Glomerular endothelial cell (primary cell): Measurements from ENCODE around the gene ATF6. TPM values are rescaled to one million over a fixed set of nuclear protein-coding genes. Genes with fewer than 3 reads are reported as not detected.

ENCODE experiments used
- DNase-seq: peaks from one replicate; pipeline ENCODE4 v3.0.0-alpha.2; 2011; ENCODE audit warnings: low read depth, low spot score; ENCODE audit errors: extremely low read depth
- total RNA-seq: library from RNA; depleted of rRNA; stranded (reverse); fragments of >200 nt; gene quantifications from 2 replicates; pipeline ENCODE4 v1.2.3, GENCODE V29; 2015

ATF6 gene
- total RNA-seq, 1 donor from 2014 or later, result 48.7 TPM

GRCh38 chr1:161885003-161885402 is 118.9 kb downstream of the ATF6 start:
- no peak for DNase-seq

GRCh38 chr1:161885759-161886158 is 119.6 kb downstream of the ATF6 start:
- no peak for DNase-seq

GRCh38 chr1:161886589-161886988 is 120.5 kb downstream of the ATF6 start:
- DNase-seq, result no peak

GRCh38 chr1:161887730-161888287 is 121.7 kb downstream of the ATF6 start:
- DNase-seq, result no peak

GRCh38 chr1:161890574-161890973 is 124.5 kb downstream of the ATF6 start:
- no peak for DNase-seq

- no peak for DNase-seq
Observed at GRCh38 chr1:161899091-161899490, 133.0 kb downstream of the ATF6 start.

- no peak for DNase-seq
Observed at GRCh38 chr1:161900160-161900559, 134.0 kb downstream of the ATF6 start.

- DNase-seq, result no peak
Observed at GRCh38 chr1:161902182-161902581, 136.1 kb downstream of the ATF6 start.

- DNase-seq, result no peak
Observed at GRCh38 chr1:161905269-161905884, 139.3 kb downstream of the ATF6 start.

- no peak for DNase-seq
Observed at GRCh38 chr1:161907265-161907664, 141.1 kb downstream of the ATF6 start.

GRCh38 chr1:161908264-161908663 is 142.1 kb downstream of the ATF6 start:
- no peak for DNase-seq

- DNase-seq, result no peak
Observed at GRCh38 chr1:161910604-161911003, 144.5 kb downstream of the ATF6 start.

GRCh38 chr1:161913482-161914140 is 147.5 kb downstream of the ATF6 start:
- DNase-seq, result no peak

GRCh38 chr1:161914595-161914994 is 148.5 kb downstream of the ATF6 start:
- DNase-seq, result no peak

GRCh38 chr1:161915051-161915503 is 149.0 kb downstream of the ATF6 start:
- no peak for DNase-seq

GRCh38 chr1:161915978-161916377 is 149.9 kb downstream of the ATF6 start:
- DNase-seq, result no peak

GRCh38 chr1:161919229-161919628 is 153.1 kb downstream of the ATF6 start:
- no peak for DNase-seq

GRCh38 chr1:161921491-161921890 is 155.4 kb downstream of the ATF6 start:
- DNase-seq, result no peak

- DNase-seq, result no peak
Observed at GRCh38 chr1:161921990-161922389, 155.9 kb downstream of the ATF6 start.

GRCh38 chr1:161928056-161928455 is 161.9 kb downstream of the ATF6 start:
- DNase-seq, result no peak

GRCh38 chr1:161929137-161929536 is 163.0 kb downstream of the ATF6 start:
- DNase-seq, result no peak

GRCh38 chr1:161930064-161930463 is 163.9 kb downstream of the ATF6 start:
- DNase-seq, result no peak
